Vagina (tissue), 2 donors: ENCODE measurements around the gene TRAPPC10. TPM values are rescaled to one million over a fixed set of nuclear protein-coding genes. Genes with fewer than 3 reads are reported as not detected.
"Not testable (repeated sequence)": the region's sequence is repeated elsewhere in the genome, so short reads cannot be mapped to it uniquely, and the experiment has no call there.

Source experiments
- DNase-seq, 2 donors: peaks; one replicate each; pipeline ENCODE4 v3.0.0-alpha.2; 2017; ENCODE audit errors: extremely low spot score in 2 of 2
- H3K27ac ChIP-seq: fragments of 200-600 bp; sonication (generic); one replicate; pipeline ENCODE4 v1.5.1; 2019
- H3K27me3 ChIP-seq: fragments of 200-600 bp; sonication (generic); one replicate; pipeline ENCODE4 v1.5.1; 2019
- H3K36me3 ChIP-seq, 2 donors: fragments of 200-600 bp; sonication (generic); one replicate each; pipeline ENCODE4 v1.5.1; 2017 to 2019
- H3K4me1 ChIP-seq: fragments of 200-600 bp; sonication (generic); one replicate; pipeline ENCODE4 v1.5.1; 2019
- H3K4me3 ChIP-seq, 2 donors: fragments of 200-600 bp; sonication (generic); 1 replicate in 1 of 2; 2 replicates in 1 of 2; pipeline ENCODE4 v1.5.1; 2016 to 2019
- H3K9me3 ChIP-seq: fragments of 200-600 bp; sonication (generic); one replicate; pipeline ENCODE4 v1.5.1; 2019
- POLR2A ChIP-seq, 2 donors: fragments of 450-650 bp; IDR thresholded peaks; one replicate each; pipeline ENCODE4 v1.6.1; 2017; ENCODE audit warnings: antibody characterized with exemption in 2 of 2, mild to moderate bottlenecking in 2 of 2, moderate library complexity in 2 of 2
- POLR2AphosphoS5 ChIP-seq, 2 donors: sonication (generic); formaldehyde crosslinking; IDR thresholded peaks; one replicate each; pipeline ENCODE4 v1.9.0; 2017; ENCODE audit warnings: antibody characterized with exemption in 2 of 2, mild to moderate bottlenecking in 2 of 2, low read depth in 1 of 2; ENCODE audit not compliant: insufficient read depth in 1 of 2
- intact Hi-C: fragments of 100-400 bp; cut with DNase I; formaldehyde crosslinking; loops from one replicate; pipeline ENCODE4 v1.15.1; 2023
- total RNA-seq: library from RNA; depleted of rRNA; stranded (reverse); fragments of >200 nt; gene quantifications from one replicate; pipeline ENCODE4 v1.2.3, GENCODE V29; 2016
- TF ChIP-seq, protein P1 (sequence below), 3 experiments: fragments of 450-650 bp in 2 of 3; fragments of 200-600 bp in 1 of 3; sonication (generic) in 1 of 3; IDR thresholded peaks; one replicate each; pipeline ENCODE4 v1.5.1; 2017 to 2019; ENCODE audit warnings: antibody characterized with exemption in 3 of 3, mild to moderate bottlenecking in 2 of 3, moderate library complexity in 2 of 3

Gene TRAPPC10
- total RNA-seq, 1 donor from 2014 or later, result 22.6 TPM

DNA sequence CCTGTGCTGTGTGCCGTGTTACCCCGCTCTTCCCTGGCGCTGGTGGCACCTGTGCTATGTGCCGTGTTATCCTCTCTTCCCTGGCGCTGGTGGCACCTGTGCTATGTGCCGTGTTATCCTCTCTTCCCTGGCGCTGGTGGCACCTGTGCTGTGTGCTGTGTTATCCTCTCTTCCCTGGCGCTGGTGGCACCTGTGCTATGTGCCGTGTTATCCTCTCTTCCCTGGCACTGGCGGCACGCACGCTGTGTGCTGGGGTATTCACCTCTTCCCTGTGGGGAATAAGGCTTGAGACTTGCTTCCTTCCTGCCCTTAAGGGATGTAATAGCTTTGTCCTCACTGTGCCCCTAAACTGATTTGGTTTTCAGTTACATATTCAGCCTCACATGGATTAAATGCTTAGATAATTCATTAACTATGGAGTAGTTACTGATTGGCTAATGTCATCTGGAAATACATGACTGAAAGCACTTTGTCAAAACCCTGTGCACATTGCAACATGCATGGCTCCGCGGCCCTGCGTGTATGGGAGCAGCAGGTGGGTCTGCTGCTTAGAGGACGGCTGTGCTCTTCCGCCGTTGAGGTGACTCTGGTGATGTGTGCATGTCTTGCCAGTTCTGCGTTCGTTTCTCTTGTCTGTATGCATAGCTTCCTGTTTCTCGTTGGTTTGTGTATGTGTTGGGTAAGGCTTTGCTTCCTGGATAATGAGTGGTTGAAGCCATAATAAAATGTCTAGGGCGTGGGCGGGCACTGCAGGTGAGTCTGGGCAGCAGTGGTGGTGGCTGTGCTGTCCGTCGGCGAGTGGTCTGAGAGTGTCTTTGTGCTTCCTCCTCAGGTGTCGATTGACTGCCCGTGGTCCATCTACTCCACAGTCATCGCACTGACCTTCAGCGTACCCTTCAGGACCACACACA lies 77.1 kb downstream of the TRAPPC10 start:
- no peaks in the 10 kb centered on the region for H3K9me3 ChIP-seq
- peaks cover 4% of the 10 kb centered on the region for H3K4me1 ChIP-seq
- intact Hi-C loops, result no loop called here
- H3K27me3 ChIP-seq, result no peaks in the 10 kb centered on the region
- no peak overlapping the region for H3K4me3 ChIP-seq
- no peak overlapping the region for H3K27ac ChIP-seq
- peaks cover 0 to 66% of the 10 kb centered on the region in 2 donors for H3K36me3 ChIP-seq
- TF ChIP-seq POLR2A (IDR thresholded peaks at IDR 0.05) (no peak), POLR2AphosphoS5 (IDR thresholded peaks at IDR 0.05; ENCODE audit: insufficient read depth in 1 of 2, low read depth in 1 of 2) (no peak)
- TF ChIP-seq, protein P1, sequence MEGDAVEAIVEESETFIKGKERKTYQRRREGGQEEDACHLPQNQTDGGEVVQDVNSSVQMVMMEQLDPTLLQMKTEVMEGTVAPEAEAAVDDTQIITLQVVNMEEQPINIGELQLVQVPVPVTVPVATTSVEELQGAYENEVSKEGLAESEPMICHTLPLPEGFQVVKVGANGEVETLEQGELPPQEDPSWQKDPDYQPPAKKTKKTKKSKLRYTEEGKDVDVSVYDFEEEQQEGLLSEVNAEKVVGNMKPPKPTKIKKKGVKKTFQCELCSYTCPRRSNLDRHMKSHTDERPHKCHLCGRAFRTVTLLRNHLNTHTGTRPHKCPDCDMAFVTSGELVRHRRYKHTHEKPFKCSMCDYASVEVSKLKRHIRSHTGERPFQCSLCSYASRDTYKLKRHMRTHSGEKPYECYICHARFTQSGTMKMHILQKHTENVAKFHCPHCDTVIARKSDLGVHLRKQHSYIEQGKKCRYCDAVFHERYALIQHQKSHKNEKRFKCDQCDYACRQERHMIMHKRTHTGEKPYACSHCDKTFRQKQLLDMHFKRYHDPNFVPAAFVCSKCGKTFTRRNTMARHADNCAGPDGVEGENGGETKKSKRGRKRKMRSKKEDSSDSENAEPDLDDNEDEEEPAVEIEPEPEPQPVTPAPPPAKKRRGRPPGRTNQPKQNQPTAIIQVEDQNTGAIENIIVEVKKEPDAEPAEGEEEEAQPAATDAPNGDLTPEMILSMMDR (IDR thresholded peaks at IDR 0.05), result no peak
- DNase-seq, result no peak

DNA sequence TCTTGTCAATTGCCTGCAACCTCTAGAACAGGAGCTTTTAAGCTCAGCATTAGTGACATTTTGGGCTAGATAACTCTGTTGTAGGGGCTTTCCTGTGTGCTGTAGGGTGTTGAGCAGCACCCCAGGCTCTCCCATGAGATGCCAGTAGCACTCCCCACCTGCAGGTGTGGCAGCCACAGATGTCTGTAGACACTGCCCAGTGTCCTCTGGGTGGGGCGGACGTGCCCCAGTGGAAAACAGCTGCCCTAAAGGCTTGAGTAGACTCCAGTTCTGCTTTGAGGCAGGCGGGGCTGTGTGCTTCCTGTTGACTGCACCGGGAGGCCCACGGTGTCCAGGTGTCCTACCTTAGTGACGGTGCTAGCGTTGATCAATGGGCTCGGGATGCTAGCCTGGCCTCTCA lies 78.2 kb downstream of the TRAPPC10 start:
- Histone ChIP-seq H3K36me3 (peaks cover 0 to 68% of the 10 kb centered on the region in 2 donors), H3K9me3 (no peaks in the 10 kb centered on the region), H3K4me1 (no peaks in the 10 kb centered on the region), H3K27ac (no peak overlapping the region), H3K4me3 (no peak overlapping the region), H3K27me3 (no peaks in the 10 kb centered on the region)
- no peak for DNase-seq
- TF ChIP-seq POLR2AphosphoS5 (IDR thresholded peaks at IDR 0.05; ENCODE audit: insufficient read depth in 1 of 2, low read depth in 1 of 2), result no peak
- intact Hi-C loops, result no loop called here

GRCh38 chr21:44092211-44092610 lies 80.1 kb downstream of the TRAPPC10 start:
- TF ChIP-seq, protein P1 (IDR thresholded peaks at IDR 0.05), result no peak
- TF ChIP-seq POLR2AphosphoS5 (IDR thresholded peaks at IDR 0.05; ENCODE audit: insufficient read depth in 1 of 2, low read depth in 1 of 2), result no peak
- no peak for TF ChIP-seq POLR2A (IDR thresholded peaks at IDR 0.05)
- Histone ChIP-seq H3K36me3 (peaks cover 0 to 57% of the 10 kb centered on the region in 2 donors), H3K4me1 (no peaks in the 10 kb centered on the region), H3K27ac (no peak overlapping the region), H3K9me3 (no peaks in the 10 kb centered on the region), H3K4me3 (no peak overlapping the region), H3K27me3 (no peaks in the 10 kb centered on the region)
- no peak for DNase-seq
- intact Hi-C loops, result no loop called here

DNA sequence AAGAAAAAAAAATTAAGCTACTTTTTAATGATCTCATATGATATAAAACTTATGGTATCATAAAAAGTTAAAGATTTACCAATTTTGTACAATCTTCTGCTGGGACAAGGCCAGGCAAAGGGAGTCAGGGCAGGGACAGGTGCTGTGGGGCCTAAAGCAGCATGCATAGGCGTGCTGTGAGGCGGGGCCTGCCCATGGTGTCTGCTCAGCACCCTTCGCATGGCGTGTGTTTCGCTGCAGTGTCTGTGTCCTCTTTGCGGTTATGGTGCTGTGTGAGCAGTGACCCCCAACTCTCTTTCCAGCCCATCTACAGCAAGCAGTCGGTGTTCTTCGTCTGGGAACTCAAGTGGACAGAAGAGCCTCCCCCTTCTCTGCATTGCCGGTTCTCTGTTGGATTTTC lies 81.7 kb downstream of the TRAPPC10 start:
- Histone ChIP-seq H3K36me3 (peaks cover 0 to 42% of the 10 kb centered on the region in 2 donors), H3K4me1 (no peaks in the 10 kb centered on the region), H3K27ac (no peak overlapping the region), H3K4me3 (no peak overlapping the region), H3K9me3 (no peaks in the 10 kb centered on the region), H3K27me3 (no peaks in the 10 kb centered on the region)
- intact Hi-C loops, result no loop called here
- no peak for DNase-seq
- TF ChIP-seq POLR2AphosphoS5 (IDR thresholded peaks at IDR 0.05; ENCODE audit: insufficient read depth in 1 of 2, low read depth in 1 of 2), result no peak
- TF ChIP-seq POLR2A (IDR thresholded peaks at IDR 0.05), result no peak
- TF ChIP-seq, protein P1 (IDR thresholded peaks at IDR 0.05), result no peak

DNA sequence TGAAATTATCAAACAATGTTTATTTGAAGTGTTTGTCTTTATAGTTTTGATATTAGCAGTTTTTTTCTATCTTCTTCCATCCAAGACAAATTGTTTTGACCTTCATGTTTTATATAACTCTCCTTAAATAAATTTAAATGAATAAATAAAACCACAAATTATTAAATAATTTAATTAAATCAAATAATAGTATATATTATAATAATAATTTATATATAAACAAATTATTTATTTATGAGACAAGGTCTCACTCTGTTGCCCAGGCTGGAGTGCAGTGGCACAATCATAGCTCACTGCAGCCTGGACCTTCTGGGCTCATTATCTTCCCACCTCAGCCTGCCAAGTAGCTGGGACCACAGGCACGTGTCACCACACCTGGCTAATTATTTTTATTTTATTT lies 82.7 kb downstream of the TRAPPC10 start:
- no peaks in the 10 kb centered on the region for H3K9me3 ChIP-seq
- peaks cover 0 to 37% of the 10 kb centered on the region in 2 donors for H3K36me3 ChIP-seq
- no peak overlapping the region for H3K4me3 ChIP-seq
- intact Hi-C loops, result no loop called here
- H3K4me1 ChIP-seq, result no peaks in the 10 kb centered on the region
- DNase-seq, result no peak
- TF ChIP-seq POLR2A (IDR thresholded peaks at IDR 0.05), result no peak
- TF ChIP-seq, protein P1 (IDR thresholded peaks at IDR 0.05), result no peak
- TF ChIP-seq POLR2AphosphoS5 (IDR thresholded peaks at IDR 0.05; ENCODE audit: insufficient read depth in 1 of 2, low read depth in 1 of 2), result no peak
- H3K27ac ChIP-seq, result no peak overlapping the region
- no peaks in the 10 kb centered on the region for H3K27me3 ChIP-seq

- H3K4me3 ChIP-seq, H3K4me1 ChIP-seq, H3K9me3 ChIP-seq, H3K27ac ChIP-seq, H3K27me3 ChIP-seq, intact Hi-C loops, DNase-seq: not testable (repeated sequence)
- H3K36me3 ChIP-seq, result peaks cover 0 to 13% of the 10 kb centered on the region in 2 donors
These were observed 86.4 kb downstream of the TRAPPC10 start for GRCh38 chr21:44098507-44098906.

GRCh38 chr21:44098964-44099363 lies 86.9 kb downstream of the TRAPPC10 start:
- H3K27me3 ChIP-seq, H3K4me1 ChIP-seq, H3K27ac ChIP-seq, H3K4me3 ChIP-seq, H3K36me3 ChIP-seq, intact Hi-C loops, DNase-seq, H3K9me3 ChIP-seq: not testable (repeated sequence)

- peak within 1 kb of the TSS; percentile 39 to 40 for H3K4me3 ChIP-seq
- not testable (repeated sequence) for DNase-seq, H3K27ac ChIP-seq
These were observed 95.0 kb downstream of the TRAPPC10 start, which contains the start of gene PWP2 for GRCh38 chr21:44107026-44107501. Gene PWP2 (plus strand): TSS chr21:44107399. CDS start chr21:44107417, 18 bp downstream.

More at GRCh38 chr21:44107026-44107501, 95.0 kb downstream of the TRAPPC10 start, which contains the start of gene PWP2:
- H3K9me3 ChIP-seq, intact Hi-C loops, H3K27me3 ChIP-seq, H3K36me3 ChIP-seq, H3K4me1 ChIP-seq: not testable (repeated sequence)
